Dermis microvascular lymphatic vessel endothelial cell (primary cell): ENCODE data around the gene MRPS2. TPM values are rescaled to one million over a fixed set of nuclear protein-coding genes. Genes with fewer than 3 reads are reported as not detected.
"Not testable (repeated sequence)": the region's sequence is repeated elsewhere in the genome, so short reads cannot be mapped to it uniquely, and the experiment has no call there.

Experiments used
- DNase-seq, 2 donors: peaks; one replicate each; pipeline versions ENCODE4 v3.0.0 to v3.0.0-alpha.2; 2010; ENCODE audit warnings: low read depth in 2 of 2
- total RNA-seq: library from RNA; depleted of rRNA; stranded (reverse); fragments of >200 nt; gene quantifications from 2 replicates; pipeline ENCODE4 v1.2.1, GENCODE V29; 2014

MRPS2 gene
- total RNA-seq, 1 donor from 2014 or later: 11.3 TPM

DNA sequence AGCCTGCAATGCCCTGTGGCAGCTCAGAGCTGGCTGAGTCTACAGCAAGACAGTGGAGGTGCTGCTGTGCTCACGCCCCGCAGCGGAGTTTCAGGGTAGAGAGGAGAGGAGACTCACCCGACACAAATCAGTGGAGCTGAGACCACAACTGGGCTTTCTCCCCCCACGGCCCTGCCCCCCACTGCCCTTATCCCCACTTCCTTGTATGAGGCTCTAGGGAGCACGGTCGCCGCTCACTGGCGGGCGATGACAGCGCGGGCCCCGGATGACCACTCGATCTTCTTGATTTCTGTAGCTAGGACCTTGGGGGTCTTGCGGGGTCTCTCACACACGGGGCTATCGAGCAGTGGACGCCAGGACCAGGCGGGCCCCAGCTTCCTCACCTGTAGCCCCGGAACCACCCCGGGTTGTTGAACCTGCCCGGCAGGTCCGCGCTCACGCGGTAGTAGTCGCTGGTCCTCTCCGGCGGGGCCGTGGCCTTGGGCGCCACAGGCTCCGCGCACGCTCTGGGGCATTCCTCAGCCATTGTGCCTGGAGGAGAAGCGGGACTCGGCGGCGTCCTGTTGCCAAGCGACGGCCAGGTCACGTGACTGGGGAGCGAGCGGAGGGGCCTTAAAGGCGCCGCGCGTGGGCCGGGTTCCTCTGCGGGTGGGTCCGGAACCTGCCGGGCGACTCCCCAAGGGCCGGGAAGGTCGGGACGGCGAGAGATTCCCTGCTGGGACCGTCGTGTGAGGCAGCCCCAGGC lies 984 bp upstream of the MRPS2 start:
- peak; percentile 73 to 91 for DNase-seq

- DNase-seq: peak; percentile 17 to 66
These were observed 384 bp upstream of the MRPS2 start for GRCh38 chr9:135500071-135500524.

GRCh38 chr9:135501261-135502167 lies 1.0 kb downstream of the MRPS2 start:
- DNase-seq: peak; percentile 24 to 81

GRCh38 chr9:135502168-135502872 lies 1.8 kb downstream of the MRPS2 start:
- no peak for DNase-seq

- DNase-seq: no peak
These were observed 2.4 kb downstream of the MRPS2 start for GRCh38 chr9:135502873-135503321.

- no peak for DNase-seq
These were observed 3.1 kb downstream of the MRPS2 start for GRCh38 chr9:135503371-135504261.

- peak; percentile 50 to 73 for DNase-seq
These were observed 4.1 kb downstream of the MRPS2 start for GRCh38 chr9:135504262-135505243.

DNA sequence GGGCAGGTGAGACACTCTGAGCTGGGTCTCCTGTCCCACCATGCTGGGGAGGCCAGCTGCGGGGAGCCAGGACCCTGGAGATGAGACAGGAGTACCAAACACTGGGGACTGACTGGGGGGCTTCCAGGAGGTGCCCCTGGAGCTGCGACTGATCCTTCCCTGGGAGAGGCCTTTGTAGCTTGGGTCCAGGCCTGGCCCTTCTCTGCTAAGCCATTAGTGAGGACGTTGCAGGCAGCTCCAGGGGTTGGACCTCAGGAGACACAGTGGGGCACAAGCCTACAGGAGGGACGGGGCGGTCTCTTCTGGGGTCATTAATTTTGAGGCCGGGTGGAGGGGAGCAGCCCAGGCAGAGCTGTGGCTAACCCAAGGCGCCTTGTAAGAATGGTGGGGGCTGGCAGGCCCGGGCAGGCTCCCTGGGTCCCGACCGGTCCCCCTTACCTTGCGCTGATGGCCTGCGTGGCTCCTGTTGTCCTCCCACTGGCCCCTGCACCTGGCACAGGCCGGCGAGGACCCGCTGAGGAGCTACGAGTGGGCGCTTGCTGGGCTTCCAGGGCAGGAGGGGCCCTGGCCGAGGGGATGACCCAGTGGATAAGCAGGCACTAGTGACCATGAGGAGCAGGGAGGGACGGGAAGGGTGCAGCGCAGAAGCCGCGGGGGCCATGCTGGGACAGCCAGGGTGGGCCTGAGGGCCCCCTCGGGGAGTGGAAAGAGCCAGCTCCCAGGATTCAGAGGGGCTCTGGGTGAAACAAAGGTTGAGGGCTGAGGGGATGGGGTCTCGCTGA lies 5.1 kb downstream of the MRPS2 start:
- no peak for DNase-seq

DNA sequence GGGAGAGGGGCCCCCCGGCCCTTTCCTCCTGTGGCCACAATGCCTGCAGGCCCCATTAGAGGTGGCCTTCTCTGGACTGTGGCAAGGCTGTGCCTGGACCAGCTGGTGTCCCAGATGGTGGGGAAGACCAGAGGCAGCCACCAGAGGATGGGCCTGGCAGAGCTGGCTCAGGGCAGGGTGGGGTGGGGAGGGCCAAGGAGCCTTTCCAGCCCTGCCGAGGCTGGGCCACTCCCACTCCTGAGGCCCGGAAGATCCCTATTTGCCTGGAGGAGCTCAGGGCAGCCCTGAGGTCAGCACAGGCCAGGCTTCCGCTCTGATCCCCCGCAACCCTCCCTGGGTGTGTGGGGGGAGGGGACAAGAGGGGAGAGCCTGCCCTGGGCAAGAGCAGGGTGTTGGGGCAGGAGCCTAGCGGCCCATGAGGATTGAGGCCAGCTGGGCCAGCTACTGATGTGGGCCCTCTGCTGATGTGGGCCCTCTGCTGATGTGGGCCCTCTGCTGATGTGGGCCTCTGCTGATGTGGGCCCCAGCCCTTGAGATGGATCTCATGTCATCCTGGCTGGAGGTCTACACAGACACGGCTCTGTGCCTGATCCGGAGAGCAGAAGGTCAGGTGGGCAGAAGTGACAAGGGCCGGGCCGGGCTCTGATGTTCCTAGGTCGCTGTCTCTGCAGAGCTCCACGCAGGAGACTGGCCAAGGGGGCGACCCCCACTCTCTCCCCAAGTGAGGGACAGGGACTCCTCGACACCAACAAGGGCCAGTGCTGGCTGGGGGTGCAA lies 6.0 kb downstream of the MRPS2 start:
- DNase-seq: no peak

- no peak for DNase-seq
These were observed 6.9 kb downstream of the MRPS2 start for GRCh38 chr9:135507104-135508035.

DNA sequence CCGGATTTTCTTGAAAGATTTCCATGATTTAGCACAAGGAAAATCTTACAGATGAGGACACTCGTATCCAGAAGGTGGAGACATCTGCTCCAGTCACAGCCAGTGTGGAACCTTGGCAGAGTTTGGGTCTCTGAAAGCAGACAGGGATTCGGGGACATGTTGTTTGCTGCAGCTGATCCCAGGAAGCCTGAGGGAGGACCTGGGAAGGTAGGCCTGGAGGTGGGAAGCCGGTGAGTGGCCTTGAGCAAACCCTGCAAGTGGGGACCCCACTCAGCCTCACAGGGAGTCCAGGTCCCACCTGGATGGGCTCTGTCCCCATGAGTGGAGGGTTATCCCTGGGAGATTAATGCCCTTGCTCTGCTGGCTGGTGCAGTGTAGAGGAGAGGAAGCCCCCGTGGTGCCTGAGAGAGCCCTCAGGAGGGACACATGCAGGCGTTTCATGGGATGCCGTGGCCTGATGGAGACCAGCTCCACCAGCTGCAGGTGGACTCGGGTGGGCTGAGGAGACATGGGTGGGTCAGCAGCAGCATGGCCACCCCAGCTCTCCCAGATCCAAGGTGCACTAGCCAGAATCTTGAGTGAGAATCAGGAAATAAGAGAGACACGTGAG lies 7.8 kb downstream of the MRPS2 start:
- DNase-seq: no peak

DNA sequence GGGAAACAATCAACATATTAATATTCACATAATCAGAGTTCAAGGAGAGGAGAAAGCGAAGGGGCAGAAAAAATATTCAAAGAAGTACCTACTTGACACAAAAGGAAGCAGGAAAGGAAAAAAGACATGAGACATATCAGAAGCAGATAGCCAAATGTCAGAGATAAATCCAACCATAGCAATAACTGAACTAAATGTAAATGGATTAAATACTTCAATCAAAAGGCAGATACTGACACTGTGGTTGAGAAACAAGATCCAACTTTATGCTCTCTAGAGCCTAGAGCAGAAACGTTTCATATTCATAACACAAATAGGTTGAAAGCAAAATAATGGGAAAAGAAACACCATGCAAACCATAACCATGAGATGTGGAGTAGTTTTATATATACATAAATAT lies 9.0 kb downstream of the MRPS2 start:
- DNase-seq: no peak

- no peak for DNase-seq
These were observed 11.7 kb downstream of the MRPS2 start for GRCh38 chr9:135512241-135512603.

- no peak for DNase-seq
These were observed 12.4 kb downstream of the MRPS2 start for GRCh38 chr9:135512904-135513303.

GRCh38 chr9:135513351-135513846 lies 12.9 kb downstream of the MRPS2 start:
- no peak for DNase-seq

GRCh38 chr9:135513906-135514305 lies 13.4 kb downstream of the MRPS2 start:
- DNase-seq: not testable (repeated sequence)
